HFF-Myc (cell line): Measurements from ENCODE around the gene ATG9B.

Experiments
- DNase-seq: peaks from one replicate; pipeline ENCODE4 v3.0.0-alpha.2; 2011; ENCODE audit warnings: low read depth; ENCODE audit errors: extremely low read depth
- H3K4me3 ChIP-seq: replicated peaks from 2 replicates; pipeline ENCODE4 v1.5.1; 2011; ENCODE audit warnings: low read depth, mild to moderate bottlenecking, control low read depth, low read length
- TF ChIP-seq, protein P1 (sequence below): IDR thresholded peaks from 2 replicates; pipeline ENCODE4 v1.5.1; 2012; ENCODE audit warnings: mild to moderate bottlenecking, low read depth, low read length, control low read depth; ENCODE audit errors: missing control alignments

The ATG9B gene

DNA sequence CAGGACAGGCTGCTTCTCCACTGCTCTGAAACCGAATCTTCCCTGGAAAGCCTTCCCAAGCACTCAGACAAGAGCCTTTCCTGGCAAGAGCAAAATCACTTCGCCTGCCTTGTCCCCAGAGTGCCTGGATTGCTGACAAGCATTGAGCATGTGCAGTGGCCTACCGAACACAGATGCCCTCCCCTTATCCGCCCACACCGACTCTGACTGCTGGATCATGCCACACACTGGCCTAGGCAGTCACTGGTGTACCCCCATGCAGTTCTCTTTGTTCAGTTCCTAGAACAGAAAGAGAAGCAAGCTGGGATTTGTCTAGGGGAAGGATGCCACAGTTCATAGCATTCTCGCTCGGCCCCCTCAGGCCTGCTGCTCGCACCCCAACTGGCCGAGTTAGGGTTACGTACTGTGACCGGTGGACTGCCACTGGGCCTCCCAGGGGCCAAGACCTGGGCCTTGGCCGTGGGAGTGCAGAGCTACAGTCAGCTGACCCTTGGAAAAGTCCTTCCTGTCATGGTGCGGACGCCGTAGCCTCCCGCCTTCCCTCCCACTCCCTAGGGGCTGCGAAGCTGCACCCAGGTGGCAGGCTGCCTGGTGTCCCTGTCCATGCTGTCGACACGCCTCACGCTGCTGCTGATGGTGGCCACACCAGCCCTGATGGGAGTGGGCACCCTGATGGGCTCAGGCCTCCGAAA, 10.9 kb upstream of the ATG9B start:
- TF ChIP-seq, protein P1, sequence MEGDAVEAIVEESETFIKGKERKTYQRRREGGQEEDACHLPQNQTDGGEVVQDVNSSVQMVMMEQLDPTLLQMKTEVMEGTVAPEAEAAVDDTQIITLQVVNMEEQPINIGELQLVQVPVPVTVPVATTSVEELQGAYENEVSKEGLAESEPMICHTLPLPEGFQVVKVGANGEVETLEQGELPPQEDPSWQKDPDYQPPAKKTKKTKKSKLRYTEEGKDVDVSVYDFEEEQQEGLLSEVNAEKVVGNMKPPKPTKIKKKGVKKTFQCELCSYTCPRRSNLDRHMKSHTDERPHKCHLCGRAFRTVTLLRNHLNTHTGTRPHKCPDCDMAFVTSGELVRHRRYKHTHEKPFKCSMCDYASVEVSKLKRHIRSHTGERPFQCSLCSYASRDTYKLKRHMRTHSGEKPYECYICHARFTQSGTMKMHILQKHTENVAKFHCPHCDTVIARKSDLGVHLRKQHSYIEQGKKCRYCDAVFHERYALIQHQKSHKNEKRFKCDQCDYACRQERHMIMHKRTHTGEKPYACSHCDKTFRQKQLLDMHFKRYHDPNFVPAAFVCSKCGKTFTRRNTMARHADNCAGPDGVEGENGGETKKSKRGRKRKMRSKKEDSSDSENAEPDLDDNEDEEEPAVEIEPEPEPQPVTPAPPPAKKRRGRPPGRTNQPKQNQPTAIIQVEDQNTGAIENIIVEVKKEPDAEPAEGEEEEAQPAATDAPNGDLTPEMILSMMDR = no peak
- H3K4me3 ChIP-seq = no peak overlapping the region
- DNase-seq = no peak

DNA sequence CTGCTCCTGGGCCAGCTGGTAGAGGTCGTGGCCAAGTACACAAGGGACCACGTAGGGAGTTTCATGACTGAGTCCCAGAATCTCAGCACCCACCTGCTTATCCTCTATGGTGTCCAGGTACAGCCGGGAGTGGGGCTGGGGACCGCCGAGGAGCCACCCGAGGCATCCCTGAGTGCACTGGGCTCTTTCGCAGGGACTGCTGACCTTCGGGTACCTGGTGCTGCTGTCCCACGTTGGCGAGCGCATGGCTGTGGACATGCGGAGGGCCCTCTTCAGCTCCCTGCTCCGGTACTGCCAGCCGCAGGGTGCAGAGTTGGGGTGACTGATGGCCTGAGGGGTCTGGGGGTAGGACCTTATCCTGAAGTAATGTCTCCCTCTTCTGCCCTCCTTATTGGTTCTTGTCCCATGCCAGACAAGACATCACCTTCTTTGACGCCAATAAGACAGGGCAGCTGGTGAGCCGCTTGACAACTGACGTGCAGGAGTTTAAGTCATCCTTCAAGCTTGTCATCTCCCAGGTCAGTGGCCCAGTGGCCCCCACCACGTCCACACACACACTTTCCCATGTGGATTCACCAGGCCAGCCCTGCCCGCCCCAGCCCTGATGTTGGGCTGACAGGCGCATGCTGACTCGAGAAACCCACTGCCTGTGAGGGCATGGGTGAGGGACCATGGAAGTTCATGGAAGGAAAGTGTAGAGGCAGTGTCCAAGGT, 10.2 kb upstream of the ATG9B start:
- TF ChIP-seq, protein P1 = no peak
- H3K4me3 ChIP-seq = no peak overlapping the region

DNA sequence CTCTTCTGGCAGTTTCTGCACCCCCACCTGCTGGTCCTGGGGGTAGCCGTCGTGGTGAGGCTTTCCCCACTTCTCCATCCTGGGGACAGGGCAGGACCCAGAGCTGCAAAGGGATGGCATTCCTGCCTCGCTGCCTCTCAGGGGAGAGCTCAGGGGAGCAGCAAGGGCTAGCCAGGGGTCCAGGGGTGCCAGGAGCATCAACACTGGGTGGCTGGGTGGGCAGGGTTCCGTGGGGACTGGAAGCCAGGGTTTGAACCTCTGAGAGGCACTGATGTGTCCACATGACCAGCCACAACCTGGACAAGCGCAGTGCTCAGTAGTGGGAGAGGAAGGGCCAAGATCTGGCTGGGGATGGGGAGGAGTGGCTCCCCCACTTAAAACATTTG, 9.6 kb upstream of the ATG9B start:
- H3K4me3 ChIP-seq = no peak overlapping the region
- TF ChIP-seq, protein P1 = no peak
- no peak for DNase-seq

More for the DNA sequence above, 10.2 kb upstream of the ATG9B start:
- DNase-seq = no peak

DNA sequence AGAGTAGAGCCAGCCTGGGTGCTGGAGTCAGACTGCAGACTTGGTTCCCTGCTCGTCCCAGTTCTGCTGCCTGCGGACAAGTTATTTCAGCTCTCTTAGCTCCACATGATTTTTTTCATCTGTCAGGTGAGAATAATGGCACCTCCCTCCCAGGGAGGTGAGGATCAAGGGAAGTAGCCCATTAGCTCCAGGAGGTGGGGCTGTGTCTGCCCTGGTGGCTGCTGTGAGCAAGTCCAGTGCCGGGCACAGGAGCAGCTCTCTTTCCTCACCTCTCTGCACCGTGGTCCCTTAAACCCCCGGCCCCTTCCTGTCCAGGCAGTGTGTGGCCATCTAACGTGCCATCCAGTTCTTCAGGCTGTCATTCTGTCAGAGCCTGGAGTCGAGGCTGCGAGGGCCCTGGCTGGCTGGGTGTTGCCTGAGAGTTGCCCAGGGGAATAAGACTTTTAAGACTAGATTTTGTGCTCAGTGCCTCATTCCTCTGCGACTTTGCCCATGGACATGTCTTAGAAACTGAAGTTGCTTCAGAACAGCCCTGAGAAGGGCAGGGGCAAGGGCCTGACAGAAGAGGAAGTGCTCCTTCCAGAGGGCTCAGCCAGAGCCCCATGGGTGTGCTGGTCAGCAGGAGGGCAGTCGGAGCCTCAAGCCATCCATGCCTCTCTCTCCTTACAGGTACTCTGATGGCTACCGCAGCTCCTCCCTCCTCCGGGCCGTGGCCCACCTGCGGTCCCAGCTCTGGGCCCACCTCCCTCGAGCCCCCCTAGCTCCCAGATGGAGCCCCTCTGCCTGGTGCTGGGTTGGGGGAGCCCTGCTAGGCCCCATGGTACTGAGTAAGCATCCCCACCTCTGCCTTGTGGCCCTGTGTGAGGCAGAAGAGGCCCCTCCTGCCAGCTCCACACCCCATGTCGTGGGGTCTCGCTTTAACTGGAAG, 8.9 kb upstream of the ATG9B start:
- DNase-seq = no peak
- no peak overlapping the region for H3K4me3 ChIP-seq
- TF ChIP-seq, protein P1 = no peak

DNA sequence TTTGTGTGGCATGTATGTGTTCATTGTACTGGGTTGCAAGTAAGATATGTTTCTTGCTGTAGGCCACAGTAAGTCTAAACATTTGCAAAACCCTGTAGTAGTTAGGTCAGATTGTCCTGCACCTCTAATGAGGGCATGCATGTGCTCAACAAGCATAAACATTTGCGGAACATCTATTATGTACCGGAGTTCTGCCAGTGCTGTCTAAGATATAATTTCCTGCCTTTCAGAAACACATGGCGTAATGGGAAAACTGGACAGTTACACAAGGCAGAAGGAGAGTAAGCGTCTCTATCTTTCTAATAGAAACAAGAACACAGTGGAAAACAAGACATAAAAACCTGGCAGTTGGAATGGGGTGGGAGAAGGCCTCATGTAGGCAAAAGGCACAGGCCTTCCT, 6.7 kb upstream of the ATG9B start:
- no peak for DNase-seq
- no peak overlapping the region for H3K4me3 ChIP-seq
- TF ChIP-seq, protein P1 = no peak

DNA sequence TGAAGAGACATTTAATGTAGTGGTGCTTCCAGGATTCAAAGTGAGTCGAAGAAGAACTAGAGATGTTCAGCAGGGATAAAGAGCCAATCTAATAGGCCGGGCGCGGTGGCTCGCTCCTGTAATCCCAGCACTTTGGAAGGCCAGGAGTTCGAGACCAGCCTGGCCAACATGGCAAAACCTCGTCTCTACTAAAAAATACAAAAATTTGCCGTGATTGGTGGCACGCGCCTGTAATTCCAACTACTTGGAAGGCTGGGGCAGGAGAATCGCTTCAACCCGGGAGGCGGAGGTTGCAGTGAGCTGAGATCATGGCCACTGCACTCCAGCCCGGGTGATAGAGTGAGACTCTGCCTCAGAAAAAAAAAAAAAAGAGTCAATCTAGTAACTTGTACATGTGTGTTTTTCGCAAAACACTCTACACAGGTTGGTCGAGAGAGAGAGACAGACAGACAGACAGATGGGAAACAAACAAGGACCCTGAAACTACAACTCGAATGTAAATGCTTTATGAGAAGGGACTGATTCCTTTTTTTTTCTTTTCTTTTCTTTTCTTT, 4.7 kb upstream of the ATG9B start:
- TF ChIP-seq, protein P1 = no peak
- no peak for DNase-seq
- H3K4me3 ChIP-seq = peak overlapping the region; percentile 73
